Fibroblast of skin of right biceps (primary cell): Measurements from ENCODE around the gene PAOX.

ENCODE experiments used
- DNase-seq: peaks from one replicate; pipeline ENCODE4 v3.0.0-alpha.2; 2013

Gene PAOX

DNA sequence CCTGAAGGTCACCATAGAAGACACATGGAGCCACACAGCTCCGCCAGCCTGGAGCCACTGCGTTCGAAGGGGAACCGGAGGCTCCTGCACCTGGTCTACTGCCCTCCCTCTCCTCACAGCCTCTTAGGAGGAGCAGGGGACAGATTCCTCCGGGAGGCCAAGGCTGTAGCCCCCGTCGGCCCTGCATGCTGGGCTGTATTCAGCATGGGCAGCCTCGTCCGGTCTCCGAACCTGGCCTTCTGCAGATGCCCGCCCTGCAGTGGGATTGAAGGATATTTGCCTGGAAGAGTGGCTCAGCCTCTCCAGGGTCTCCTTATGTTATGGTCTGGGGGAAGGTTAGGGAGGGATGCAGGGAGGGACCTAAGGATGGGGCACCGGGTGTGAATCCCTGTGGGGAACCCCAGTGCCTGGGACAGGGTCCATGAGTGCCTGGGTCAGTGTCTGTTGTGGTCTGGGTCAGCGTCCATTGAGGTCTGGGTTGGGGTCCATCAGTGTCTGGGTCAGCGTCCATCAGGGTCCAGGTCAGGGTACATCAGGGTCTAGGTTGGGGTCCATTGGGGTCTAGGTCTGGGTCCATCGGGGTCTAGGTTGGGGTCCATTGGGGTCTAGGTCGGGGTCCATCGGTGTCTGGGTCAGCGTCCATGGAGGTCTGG, 61.7 kb downstream of the PAOX start:
- no peak for DNase-seq
